Measurements from ENCODE around the gene TRPM3.

- TF ChIP-seq CTCF (IDR thresholded peaks at IDR 0.05 in 8 of 11, conservative IDR thresholded peaks at IDR 0.05 in 3 of 11) = no peak
- TF ChIP-seq POLR2AphosphoS5 (IDR thresholded peaks at IDR 0.05) = no peak
- TF ChIP-seq POLR2A (IDR thresholded peaks at IDR 0.05) = no peak
Observed at GRCh38 chr9:70765946-70766345, 355.5 kb downstream of the TRPM3 start.

Measured in spleen (tissue), 7 donors.